Activated CD8-positive, alpha-beta memory T cell treated with anti-CD3 and anti-CD28 coated beads, Interleukin-2, amount 10 ng/mL, durations not matched to agents 7 days and 5 days (primary cell): ENCODE data around the gene IMMP2L. TPM values are rescaled to one million over a fixed set of nuclear protein-coding genes. Genes with fewer than 3 reads are reported as not detected.
A peak's percentile ranks its signal among the peaks of the same experiment; 100 is the strongest.
"Not testable (repeated sequence)": the region's sequence is repeated elsewhere in the genome, so short reads cannot be mapped to it uniquely, and the experiment has no call there.

ENCODE experiments used
- ATAC-seq: fragments of 150-1000 bp; cut with Tn5 transposase; one replicate; pipeline ENCODE4 v1.10.0; 2021; ENCODE audit warnings: moderate library complexity
- CTCF ChIA-PET: fragments of 350-600 bp; sonication (Branson Sonifier 250); formaldehyde crosslinking; loops from one replicate; lab custom pipeline; 2021; ENCODE audit warnings: antibody characterized with exemption; lab: Charles Lee
- DNase-seq: peaks from one replicate; pipeline ENCODE4 v3.0.0-alpha.2; 2020
- H3K27ac Mint-ChIP-seq: one replicate; pipeline ENCODE4 v1.8.0; 2021; ENCODE audit warnings: mild to moderate bottlenecking, mixed read lengths
- H3K27me3 Mint-ChIP-seq: one replicate; pipeline ENCODE4 v1.8.0; 2021; ENCODE audit warnings: mixed read lengths
- H3K36me3 Mint-ChIP-seq: one replicate; pipeline ENCODE4 v1.8.0; 2021; ENCODE audit warnings: mild to moderate bottlenecking, mixed read lengths
- H3K4me1 Mint-ChIP-seq: one replicate; pipeline ENCODE4 v1.8.0; 2021; ENCODE audit warnings: mixed read lengths
- H3K4me3 Mint-ChIP-seq: one replicate; pipeline ENCODE4 v1.8.0; 2021; ENCODE audit warnings: mild to moderate bottlenecking, moderate library complexity, mixed read lengths
- H3K9me3 Mint-ChIP-seq: one replicate; pipeline ENCODE4 v1.8.0; 2022; ENCODE audit warnings: low read depth, mixed read lengths
- total RNA-seq, 2 experiments: library from RNA; stranded (reverse); gene quantifications; one replicate each; pipeline ENCODE4 v1.2.3, GENCODE V29; 2021

The IMMP2L gene
- total RNA-seq, 2 experiments from 2014 or later, result 11.5 to 13.1 TPM

GRCh38 chr7:111081546-111082267 lies 480.6 kb downstream of the IMMP2L start:
- ATAC-seq, result peak; percentile 34
- DNase-seq, result no peak
- Mint-ChIP-seq H3K36me3 (peaks cover 25% of the 10 kb centered on the region), H3K27me3 (no peaks in the 10 kb centered on the region), H3K4me3 (peak overlapping the region; percentile 63), H3K4me1 (peaks cover 80% of the 10 kb centered on the region), H3K27ac (peak overlapping the region; percentile 97), H3K9me3 (peaks cover 5% of the 10 kb centered on the region)
- CTCF ChIA-PET, result interaction anchor here (1.0 to 4.1 kb wide), 3 partner anchors 11 to 70 kb away, joined by 3 to 18 read pairs (median 8); no protein-coding TSS in a partner anchor

- CTCF ChIA-PET, result interaction anchor here (4.1 kb wide), 1 partner anchor 12 kb away, joined by 18 read pairs; no protein-coding TSS in a partner anchor
- peak overlapping the region; percentile 97 for H3K27ac Mint-ChIP-seq
- peaks cover 81% of the 10 kb centered on the region for H3K4me1 Mint-ChIP-seq
- H3K4me3 Mint-ChIP-seq, result peak overlapping the region; percentile 6
- DNase-seq (no peak), ATAC-seq (no peak)
- no peaks in the 10 kb centered on the region for H3K27me3 Mint-ChIP-seq
- peaks cover 4% of the 10 kb centered on the region for H3K9me3 Mint-ChIP-seq
- H3K36me3 Mint-ChIP-seq, result peaks cover 17% of the 10 kb centered on the region
Observed at GRCh38 chr7:111080495-111081105, 481.7 kb downstream of the IMMP2L start.

- no peak overlapping the region for H3K4me3 Mint-ChIP-seq
- DNase-seq, result no peak
- H3K27me3 Mint-ChIP-seq, result no peaks in the 10 kb centered on the region
- peak; percentile 1 for ATAC-seq
- peaks cover 16% of the 10 kb centered on the region for H3K36me3 Mint-ChIP-seq
- CTCF ChIA-PET, result interaction anchor here (2.0 kb wide), 3 partner anchors 10 to 22 kb away, joined by 7 to 10 read pairs (median 8); no protein-coding TSS in a partner anchor
- H3K27ac Mint-ChIP-seq, result peak overlapping the region; percentile 78
- H3K9me3 Mint-ChIP-seq, result peaks cover 2% of the 10 kb centered on the region
- H3K4me1 Mint-ChIP-seq, result peaks cover 76% of the 10 kb centered on the region
Observed at GRCh38 chr7:111077001-111077400, 485.3 kb downstream of the IMMP2L start.

DNA sequence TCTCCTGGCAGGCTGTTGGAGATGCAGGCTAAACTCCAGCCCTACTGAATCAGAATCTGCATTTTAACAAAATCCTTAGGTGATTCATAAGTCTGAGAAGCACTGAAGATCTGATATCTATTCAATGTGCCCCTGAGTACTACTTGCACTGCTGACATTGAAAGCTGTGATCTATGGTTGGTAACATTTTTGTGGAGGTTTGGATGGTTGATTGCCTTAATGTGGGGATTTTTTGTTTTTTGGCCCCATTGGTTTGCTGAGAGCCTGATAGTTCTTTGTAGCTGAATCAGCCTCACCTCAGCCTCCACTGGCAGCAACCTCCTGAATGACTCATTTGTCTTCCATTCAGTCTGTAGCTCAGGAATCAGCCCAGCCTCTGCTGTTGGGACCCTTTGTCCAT lies 486.1 kb downstream of the IMMP2L start:
- Mint-ChIP-seq H3K27me3 (no peaks in the 10 kb centered on the region), H3K9me3 (peaks cover 2% of the 10 kb centered on the region)

DNA sequence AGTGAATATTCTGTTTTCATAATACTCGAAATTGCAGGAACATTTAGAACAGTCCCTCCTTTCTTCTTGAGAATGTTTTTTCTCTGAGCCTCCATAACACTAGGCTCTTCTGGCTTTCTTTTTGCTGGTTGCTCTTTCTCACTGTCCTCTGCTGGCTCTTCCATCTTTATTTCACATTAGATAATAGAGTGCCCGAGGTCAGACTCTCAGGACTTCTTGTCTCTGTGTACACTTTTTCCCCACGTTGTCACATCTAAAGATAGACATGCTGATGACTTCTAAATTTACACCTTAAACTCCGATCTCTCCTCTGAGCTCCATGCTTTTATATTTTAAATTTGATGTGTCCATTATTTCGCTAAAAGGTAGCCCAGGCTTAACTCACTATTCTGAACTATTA lies 486.8 kb downstream of the IMMP2L start:
- Mint-ChIP-seq H3K27ac (peak overlapping the region; percentile 78), H3K36me3 (peaks cover 18% of the 10 kb centered on the region), H3K9me3 (peaks cover 2% of the 10 kb centered on the region), H3K4me1 (peaks cover 67% of the 10 kb centered on the region), H3K4me3 (no peak overlapping the region), H3K27me3 (no peaks in the 10 kb centered on the region)
- DNase-seq (no peak), ATAC-seq (no peak)
- CTCF ChIA-PET, result interaction anchor here (1.2 to 2.0 kb wide), 4 partner anchors 11 to 23 kb away, joined by 4 to 10 read pairs (median 8); partner anchors contain the start of gene LRRN3

More for the DNA sequence above, 486.1 kb downstream of the IMMP2L start:
- Mint-ChIP-seq H3K4me1 (peaks cover 72% of the 10 kb centered on the region), H3K36me3 (peaks cover 18% of the 10 kb centered on the region), H3K4me3 (no peak overlapping the region), H3K27ac (peak overlapping the region; percentile 78)
- CTCF ChIA-PET, result interaction anchor here (1.2 to 2.0 kb wide), 4 partner anchors 11 to 22 kb away, joined by 4 to 10 read pairs (median 8); partner anchors contain the start of gene LRRN3
- DNase-seq (peak; percentile 70), ATAC-seq (peak; percentile 77)

- Mint-ChIP-seq H3K27me3 (no peaks in the 10 kb centered on the region), H3K4me1 (peaks cover 61% of the 10 kb centered on the region), H3K36me3 (peaks cover 17% of the 10 kb centered on the region), H3K4me3 (no peak overlapping the region), H3K27ac (peak overlapping the region; percentile 90), H3K9me3 (peaks cover 2% of the 10 kb centered on the region)
- CTCF ChIA-PET, result interaction anchor here (1.6 to 2.0 kb wide), 2 partner anchors 9 to 13 kb away, joined by 7 to 8 read pairs; no protein-coding TSS in a partner anchor
- ATAC-seq, result no peak
- no peak for DNase-seq
Observed at GRCh38 chr7:111074748-111075146, 487.5 kb downstream of the IMMP2L start.

DNA sequence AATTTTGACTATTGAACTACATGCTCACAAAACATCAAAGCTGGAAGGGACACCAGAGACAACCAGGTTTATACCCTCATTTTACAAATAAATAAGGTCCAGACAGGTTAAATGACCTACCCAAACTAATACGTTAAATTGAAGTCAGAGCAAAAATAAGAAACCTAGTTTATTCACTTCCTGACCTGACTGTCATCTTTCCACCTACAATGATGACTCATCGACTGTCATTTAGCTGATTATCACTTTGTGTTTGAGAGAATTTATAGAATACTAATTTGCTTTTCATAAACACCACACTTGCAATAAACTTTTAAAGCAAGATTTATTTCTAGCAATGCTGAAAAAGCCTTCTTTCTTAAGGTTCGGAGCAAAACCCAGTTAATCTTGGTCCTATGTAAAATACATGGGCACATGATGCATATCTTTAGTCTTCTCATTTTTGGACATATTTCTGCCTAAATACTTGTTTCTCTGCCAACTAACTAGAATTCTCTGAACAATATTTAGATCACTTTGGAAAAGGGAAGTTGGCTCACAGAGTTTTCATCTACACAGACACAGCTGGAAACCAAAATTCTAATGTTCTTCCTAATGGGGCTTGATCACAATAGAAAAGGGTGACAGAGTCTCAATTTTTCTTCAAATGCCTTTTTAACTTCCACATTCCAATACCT lies 488.1 kb downstream of the IMMP2L start:
- Mint-ChIP-seq H3K9me3 (no peaks in the 10 kb centered on the region), H3K27me3 (no peaks in the 10 kb centered on the region), H3K4me1 (peaks cover 58% of the 10 kb centered on the region), H3K4me3 (peak overlapping the region; percentile 18), H3K27ac (peak overlapping the region; percentile 90), H3K36me3 (peaks cover 13% of the 10 kb centered on the region)
- no peak for DNase-seq
- CTCF ChIA-PET, result interaction anchor here (1.2 to 1.6 kb wide), 2 partner anchors 9 to 11 kb away, joined by 4 to 8 read pairs; no protein-coding TSS in a partner anchor
- peak; percentile 54 for ATAC-seq

DNA sequence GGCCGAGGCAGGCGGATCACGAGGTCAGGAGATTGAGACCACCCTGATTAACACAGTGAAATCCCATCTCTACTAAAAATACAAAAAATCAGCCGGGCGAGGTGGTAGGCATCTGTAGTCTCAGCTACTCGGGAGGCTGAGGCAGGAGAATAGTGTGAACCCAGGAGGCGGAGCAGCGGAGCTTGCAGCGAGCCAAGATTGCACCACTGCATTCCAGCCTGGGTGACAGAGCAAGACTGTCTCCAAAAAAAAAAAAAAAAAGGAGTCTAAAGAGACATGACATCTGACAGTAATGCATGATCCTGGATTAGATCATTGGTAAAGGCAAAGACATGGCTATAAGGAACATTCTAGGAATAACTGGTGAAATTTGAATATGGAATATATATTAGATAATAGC lies 489.6 kb downstream of the IMMP2L start:
- peaks cover 13% of the 10 kb centered on the region for H3K36me3 Mint-ChIP-seq
- H3K4me3 Mint-ChIP-seq, H3K9me3 Mint-ChIP-seq, ATAC-seq, H3K27me3 Mint-ChIP-seq, H3K27ac Mint-ChIP-seq, CTCF ChIA-PET, DNase-seq: not testable (repeated sequence)
- H3K4me1 Mint-ChIP-seq, result peaks cover 53% of the 10 kb centered on the region

GRCh38 chr7:111071556-111071955 lies 490.7 kb downstream of the IMMP2L start:
- peaks cover 3% of the 10 kb centered on the region for H3K9me3 Mint-ChIP-seq
- no peak for DNase-seq
- H3K27ac Mint-ChIP-seq, result no peak overlapping the region
- CTCF ChIA-PET, result interaction anchor here (0.9 kb wide), 1 partner anchor 12 kb away, joined by 3 read pairs; no protein-coding TSS in a partner anchor
- H3K36me3 Mint-ChIP-seq, result peaks cover 17% of the 10 kb centered on the region
- H3K27me3 Mint-ChIP-seq, result no peaks in the 10 kb centered on the region
- H3K4me1 Mint-ChIP-seq, result peaks cover 42% of the 10 kb centered on the region
- no peak overlapping the region for H3K4me3 Mint-ChIP-seq
- ATAC-seq, result no peak

DNA sequence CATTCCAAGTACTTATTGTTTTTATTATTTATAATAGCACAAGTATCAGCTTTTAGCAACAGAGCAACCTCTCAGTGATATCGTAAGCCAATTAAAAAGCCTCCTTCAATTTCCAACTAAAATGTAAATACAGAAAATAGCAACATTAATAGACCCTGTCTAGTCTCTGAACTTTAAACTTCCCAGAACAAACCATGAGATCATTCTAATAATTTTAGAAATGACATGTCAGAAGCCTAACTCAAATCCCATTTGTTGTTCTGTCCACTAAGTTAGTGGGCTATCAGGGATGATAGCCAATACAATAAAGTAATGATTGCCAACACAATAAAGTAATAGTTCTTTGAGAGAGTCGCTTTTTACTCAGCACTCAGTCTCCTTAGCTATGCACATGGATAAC lies 493.7 kb downstream of the IMMP2L start:
- peaks cover 15% of the 10 kb centered on the region for H3K4me1 Mint-ChIP-seq
- CTCF ChIA-PET, result interaction anchor here (0.8 kb wide), 1 partner anchor 10 kb away, joined by 3 read pairs; no protein-coding TSS in a partner anchor
- peaks cover 16% of the 10 kb centered on the region for H3K9me3 Mint-ChIP-seq
- no peak overlapping the region for H3K27ac Mint-ChIP-seq
- H3K4me3 Mint-ChIP-seq, result no peak overlapping the region
- H3K27me3 Mint-ChIP-seq, result no peaks in the 10 kb centered on the region
- ATAC-seq (no peak), DNase-seq (no peak)
- peaks cover 30% of the 10 kb centered on the region for H3K36me3 Mint-ChIP-seq

- H3K4me1 Mint-ChIP-seq, result peaks cover 7% of the 10 kb centered on the region
- CTCF ChIA-PET, result no interaction called here
Observed at GRCh38 chr7:111067682-111068081, 494.6 kb downstream of the IMMP2L start.

GRCh38 chr7:111067251-111067650 lies 495.0 kb downstream of the IMMP2L start:
- peaks cover 39% of the 10 kb centered on the region for H3K36me3 Mint-ChIP-seq
- peaks cover 25% of the 10 kb centered on the region for H3K9me3 Mint-ChIP-seq
- no peak overlapping the region for H3K4me3 Mint-ChIP-seq
- CTCF ChIA-PET, result no interaction called here
- H3K27ac Mint-ChIP-seq, result no peak overlapping the region
- H3K27me3 Mint-ChIP-seq, result no peaks in the 10 kb centered on the region
- no peak for ATAC-seq
- H3K4me1 Mint-ChIP-seq, result peaks cover 7% of the 10 kb centered on the region
- no peak for DNase-seq

More at GRCh38 chr7:111067682-111068081, 494.6 kb downstream of the IMMP2L start:
- DNase-seq (no peak), ATAC-seq (no peak)
- peaks cover 22% of the 10 kb centered on the region for H3K9me3 Mint-ChIP-seq
- peaks cover 35% of the 10 kb centered on the region for H3K36me3 Mint-ChIP-seq
- H3K4me3 Mint-ChIP-seq, result no peak overlapping the region
- no peaks in the 10 kb centered on the region for H3K27me3 Mint-ChIP-seq
- H3K27ac Mint-ChIP-seq, result no peak overlapping the region

GRCh38 chr7:111063166-111063565 lies 499.1 kb downstream of the IMMP2L start:
- DNase-seq (no peak), ATAC-seq (no peak)
- Mint-ChIP-seq H3K4me3 (no peak overlapping the region), H3K27me3 (no peaks in the 10 kb centered on the region), H3K9me3 (peaks cover 32% of the 10 kb centered on the region), H3K36me3 (peaks cover 53% of the 10 kb centered on the region), H3K27ac (no peak overlapping the region), H3K4me1 (peaks cover 3% of the 10 kb centered on the region)
- CTCF ChIA-PET, result interaction anchor here (1.2 kb wide), 1 partner anchor 11 kb away, joined by 4 read pairs; no protein-coding TSS in a partner anchor
